GM12878 (cell line): ENCODE results near the gene ACTRT3. TPM values are rescaled to one million over a fixed set of nuclear protein-coding genes. Genes with fewer than 3 reads are reported as not detected.

Experiments
- BCLAF1 ChIP-seq: fragments of 450-650 bp; IDR thresholded peaks from 2 replicates; pipeline ENCODE4 v1.6.1; 2017; ENCODE audit warnings: antibody characterized with exemption, mild to moderate bottlenecking, moderate library complexity
- GATAD2B ChIP-seq: fragments of 450-650 bp; conservative IDR thresholded peaks from 2 replicates; pipeline ENCODE4 v1.6.1; 2017; ENCODE audit warnings: low read depth, mild to moderate bottlenecking, moderate library complexity
- HDGF ChIP-seq: fragments of 450-650 bp; IDR thresholded peaks from 2 replicates; pipeline ENCODE4 v1.6.1; 2016; ENCODE audit warnings: antibody characterized with exemption
- MTA2 ChIP-seq: fragments of 450-650 bp; IDR thresholded peaks from 2 replicates; pipeline ENCODE4 v1.6.1; 2016; ENCODE audit warnings: low read depth, mild to moderate bottlenecking, moderate library complexity
- NKRF ChIP-seq: fragments of 450-650 bp; conservative IDR thresholded peaks from 2 replicates; pipeline ENCODE4 v1.6.1; 2017; ENCODE audit warnings: mild to moderate bottlenecking, moderate library complexity
- NRF1 ChIP-seq: conservative IDR thresholded peaks from 2 replicates; pipeline ENCODE4 v1.6.1; 2011; ENCODE audit warnings: mild to moderate bottlenecking, low read depth, low read length, improper control_type of control experiment
- PML ChIP-seq: IDR thresholded peaks from 2 replicates; pipeline ENCODE4 v1.6.1; 2012; ENCODE audit warnings: low read length, inconsistent platforms
- PRDM15 ChIP-seq: fragments of 450-650 bp; formaldehyde crosslinking; IDR thresholded peaks from 2 replicates; pipeline ENCODE4 v1.4.0; 2020; ENCODE audit warnings: mild to moderate bottlenecking, moderate library complexity
- SIN3A ChIP-seq: IDR thresholded peaks from 2 replicates; pipeline ENCODE4 v1.6.1; 2012; ENCODE audit warnings: low read depth, low read length, improper control_type of control experiment
- SKIL ChIP-seq: fragments of 450-650 bp; IDR thresholded peaks from 2 replicates; pipeline ENCODE4 v1.6.1; 2017; ENCODE audit warnings: mild to moderate bottlenecking, low read depth, inconsistent platforms; ENCODE audit not compliant: poor library complexity, severe bottlenecking
- SMC3 ChIP-seq: IDR thresholded peaks from 2 replicates; pipeline ENCODE4 v1.6.1; 2011; ENCODE audit warnings: low read length, improper control_type of control experiment, borderline replicate concordance
- SUPT20H ChIP-seq: IDR thresholded peaks from 2 replicates; pipeline ENCODE4 v1.6.1; 2011; ENCODE audit warnings: low read depth, mild to moderate bottlenecking, low read length, moderate library complexity, borderline replicate concordance; ENCODE audit not compliant: control insufficient read depth
- ZBTB4 ChIP-seq: fragments of 450-650 bp; formaldehyde crosslinking; IDR thresholded peaks from 2 replicates; pipeline ENCODE4 v1.4.0; 2022; ENCODE audit warnings: mild to moderate bottlenecking, moderate library complexity
- ZNF24 ChIP-seq: fragments of 450-650 bp; IDR thresholded peaks from 2 replicates; pipeline ENCODE4 v1.6.1; 2017; ENCODE audit warnings: antibody characterized with exemption, mild to moderate bottlenecking
- polyA plus RNA-seq, 11 experiments: library from polyadenylated mRNA; depleted of rRNA in 4 of 11; unstranded in 6 of 11; stranded (reverse) in 5 of 11; fragments of >200 nt; fragmentation: Nextera tagmentation in 4 of 11; fragmentation: Illumina TruSeq in 1 of 11; extraction: Ambion mirVana in 4 of 11; extraction: Trizol in 1 of 11; gene quantifications; 1 replicate in 1 of 11; 2 replicates in 10 of 11; pipeline versions ENCODE4 v1.2.1 to v1.2.3, GENCODE V29; 2011 to 2016; ENCODE audit warnings: inconsistent platforms in 2 of 11, missing spikeins in 2 of 11, low read depth in 1 of 11
- total RNA-seq, 4 experiments: library from RNA; depleted of rRNA in 3 of 4; stranded (reverse); fragments of >200 nt in 3 of 4; fragmentation: Illumina TruSeq in 1 of 4; extraction: Trizol in 1 of 4; gene quantifications; 2 replicates each; pipeline versions ENCODE4 v1.2.1 to v1.2.3, GENCODE V29; 2013 to 2021

Gene ACTRT3
- total and polyA plus RNA-seq, 10 of the 15 experiments (the other 5 are each of a cell fraction or from before 2014, with no cell fraction given), result 0.02 to 0.58 (median 0.11) TPM; not detected in 1

- no peak for TF ChIP-seq HDGF
- no peak for TF ChIP-seq SUPT20H
- TF ChIP-seq SMC3, result no peak
- no peak for TF ChIP-seq NKRF
- no peak for TF ChIP-seq NRF1
- TF ChIP-seq BCLAF1, result no peak
- TF ChIP-seq ZBTB4 (CRISPR knock-in tag), result no peak
- peak; percentile 84 for TF ChIP-seq SKIL
- TF ChIP-seq PRDM15, result no peak
- peak; percentile 99 for TF ChIP-seq ZNF24
- TF ChIP-seq GATAD2B, result no peak
- no peak for TF ChIP-seq MTA2
- TF ChIP-seq SIN3A, result no peak
- TF ChIP-seq PML, result peak; percentile 59; the same call in 1 of the 2 replicates
Observed at GRCh38 chr3:169771497-169772304, 2.3 kb upstream of the ACTRT3 start (continued).
